Neutrophil (primary cell): ENCODE data around the gene C8G.

Experiments used
- H3K27ac ChIP-seq: fragments of 200-600 bp; sonication (generic); 2 replicates; pipeline ENCODE4 v1.5.1; 2016; ENCODE audit warnings: mild to moderate bottlenecking, moderate library complexity
- H3K27me3 ChIP-seq: fragments of 200-600 bp; sonication (generic); 2 replicates; pipeline ENCODE4 v1.6.0; 2016; ENCODE audit warnings: mild to moderate bottlenecking
- H3K36me3 ChIP-seq: fragments of 200-600 bp; sonication (generic); 2 replicates; pipeline ENCODE4 v1.5.1; 2017
- H3K4me1 ChIP-seq, 2 experiments: fragments of 200-600 bp in 1 of 2; sonication (generic) in 1 of 2; 1 replicate in 1 of 2; 2 replicates in 1 of 2; pipeline versions ENCODE4 v1.5.1 to v1.6.1; 2013 to 2016; ENCODE audit warnings: low read depth in 1 of 2, low read length in 1 of 2, mild to moderate bottlenecking in 1 of 2, moderate library complexity in 1 of 2; ENCODE audit not compliant: control insufficient read depth in 1 of 2, insufficient read depth in 1 of 2
- H3K4me3 ChIP-seq, 2 experiments: fragments of 200-600 bp in 1 of 2; sonication (generic) in 1 of 2; 1 replicate in 1 of 2; 2 replicates in 1 of 2; pipeline ENCODE4 v1.5.1; 2013 to 2016; ENCODE audit warnings: low read depth in 1 of 2, low read length in 1 of 2, mild to moderate bottlenecking in 1 of 2, moderate library complexity in 1 of 2
- H3K9me3 ChIP-seq: fragments of 200-600 bp; sonication (generic); 2 replicates; pipeline ENCODE4 v1.5.1; 2016
- TF ChIP-seq, protein P1 (sequence below): fragments of 200-600 bp; sonication (generic); IDR thresholded peaks from 2 replicates; pipeline ENCODE4 v1.5.1; 2016; ENCODE audit warnings: antibody characterized with exemption

C8G gene

DNA sequence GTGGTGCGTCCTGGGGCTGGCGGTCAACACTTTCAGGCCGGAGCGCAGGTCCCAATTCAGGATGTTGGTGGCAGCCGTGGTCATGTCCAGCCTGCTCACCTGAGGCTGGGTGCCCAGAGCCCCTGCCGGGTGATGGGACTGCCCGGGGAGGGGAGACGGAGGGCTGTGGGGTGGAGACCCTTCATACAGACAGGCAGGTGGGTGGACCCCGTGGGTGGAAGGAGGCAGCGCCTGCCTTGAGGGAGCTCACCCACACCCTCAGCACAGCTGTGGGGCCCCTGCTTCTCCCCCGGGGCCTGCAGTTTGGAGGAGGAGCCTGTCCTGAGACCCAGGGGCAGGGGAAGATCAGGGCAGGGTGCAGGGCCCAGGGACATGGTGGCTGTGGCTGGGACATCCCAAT lies 25.3 kb downstream of the C8G start:
- Histone ChIP-seq H3K27ac (no peak overlapping the region), H3K9me3 (no peaks in the 10 kb centered on the region), H3K4me1 (no peaks in the 10 kb centered on the region), H3K36me3 (no peaks in the 10 kb centered on the region), H3K27me3 (peaks cover 33% of the 10 kb centered on the region), H3K4me3 (no peak overlapping the region)
- TF ChIP-seq, protein P1, sequence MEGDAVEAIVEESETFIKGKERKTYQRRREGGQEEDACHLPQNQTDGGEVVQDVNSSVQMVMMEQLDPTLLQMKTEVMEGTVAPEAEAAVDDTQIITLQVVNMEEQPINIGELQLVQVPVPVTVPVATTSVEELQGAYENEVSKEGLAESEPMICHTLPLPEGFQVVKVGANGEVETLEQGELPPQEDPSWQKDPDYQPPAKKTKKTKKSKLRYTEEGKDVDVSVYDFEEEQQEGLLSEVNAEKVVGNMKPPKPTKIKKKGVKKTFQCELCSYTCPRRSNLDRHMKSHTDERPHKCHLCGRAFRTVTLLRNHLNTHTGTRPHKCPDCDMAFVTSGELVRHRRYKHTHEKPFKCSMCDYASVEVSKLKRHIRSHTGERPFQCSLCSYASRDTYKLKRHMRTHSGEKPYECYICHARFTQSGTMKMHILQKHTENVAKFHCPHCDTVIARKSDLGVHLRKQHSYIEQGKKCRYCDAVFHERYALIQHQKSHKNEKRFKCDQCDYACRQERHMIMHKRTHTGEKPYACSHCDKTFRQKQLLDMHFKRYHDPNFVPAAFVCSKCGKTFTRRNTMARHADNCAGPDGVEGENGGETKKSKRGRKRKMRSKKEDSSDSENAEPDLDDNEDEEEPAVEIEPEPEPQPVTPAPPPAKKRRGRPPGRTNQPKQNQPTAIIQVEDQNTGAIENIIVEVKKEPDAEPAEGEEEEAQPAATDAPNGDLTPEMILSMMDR = no peak

DNA sequence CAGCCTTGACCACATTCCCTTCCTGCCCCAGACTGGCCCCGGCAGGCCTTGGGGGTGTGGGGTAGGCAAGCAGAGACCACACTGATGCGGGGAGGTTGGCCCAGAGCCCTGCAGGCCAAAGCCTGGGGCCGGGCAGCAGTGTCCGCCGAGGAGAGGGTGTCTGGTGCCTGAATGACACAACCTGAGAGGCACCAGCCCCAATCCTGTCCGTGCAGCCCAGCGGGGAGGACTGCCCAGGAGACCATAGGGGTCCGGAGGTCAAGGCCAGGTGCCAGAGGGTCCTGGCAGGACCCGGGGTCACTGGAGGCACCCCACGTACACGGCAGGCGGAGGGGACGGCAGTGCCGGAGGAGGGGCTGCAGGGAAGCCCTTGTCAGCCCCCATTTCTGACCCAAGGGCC lies 26.7 kb downstream of the C8G start:
- H3K9me3 ChIP-seq = no peaks in the 10 kb centered on the region
- H3K4me3 ChIP-seq = no peak overlapping the region
- H3K27ac ChIP-seq = no peak overlapping the region
- peaks cover 37% of the 10 kb centered on the region for H3K27me3 ChIP-seq
- H3K36me3 ChIP-seq = no peaks in the 10 kb centered on the region
- TF ChIP-seq, protein P1 = no peak
- peaks cover 0 to 5% of the 10 kb centered on the region in 2 experiments for H3K4me1 ChIP-seq

DNA sequence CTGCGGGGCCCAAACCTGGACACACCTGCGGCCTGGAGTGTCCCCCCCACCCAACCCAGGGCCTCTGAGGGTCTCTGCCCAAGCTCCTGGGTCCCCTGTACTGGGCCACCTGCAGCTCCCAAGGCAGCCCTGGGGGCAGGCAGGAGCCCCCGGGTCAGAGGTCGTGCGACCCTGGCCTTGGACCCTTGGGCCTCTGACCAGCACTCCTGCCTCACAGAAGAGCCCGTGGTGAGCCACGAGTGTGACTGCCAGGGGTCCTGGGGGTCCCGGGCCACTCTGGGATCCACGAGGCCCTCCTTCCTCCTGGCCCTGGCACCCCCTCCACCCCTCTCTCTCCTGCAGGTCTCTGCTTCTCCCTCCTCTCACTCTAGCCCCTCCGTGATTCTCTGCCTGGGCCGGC lies 27.3 kb downstream of the C8G start:
- Histone ChIP-seq H3K36me3 (no peaks in the 10 kb centered on the region), H3K27ac (no peak overlapping the region), H3K9me3 (no peaks in the 10 kb centered on the region), H3K4me3 (no peak overlapping the region), H3K4me1 (peaks cover 0 to 5% of the 10 kb centered on the region in 2 experiments), H3K27me3 (peaks cover 43% of the 10 kb centered on the region)
- TF ChIP-seq, protein P1 = no peak

DNA sequence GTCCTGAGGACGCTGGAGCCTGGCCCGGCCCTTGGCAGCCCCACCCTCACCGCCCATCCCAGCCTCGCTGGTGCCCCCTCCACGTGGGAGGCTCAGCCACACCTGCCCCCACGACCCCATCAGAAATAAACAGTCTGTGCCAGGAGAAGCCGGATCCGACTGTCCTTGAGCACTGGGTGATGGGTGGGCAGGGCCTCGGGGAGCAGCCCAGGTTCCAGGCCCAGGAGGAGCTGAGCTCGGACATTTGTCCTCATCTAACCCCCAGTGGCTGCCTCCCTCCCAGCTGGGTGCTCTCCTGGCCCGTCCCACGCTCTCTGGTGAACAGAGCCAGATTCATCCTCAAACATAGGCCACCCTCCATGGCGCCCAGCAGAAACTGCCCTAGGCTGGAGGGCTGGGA lies 27.7 kb downstream of the C8G start:
- Histone ChIP-seq H3K27ac (no peak overlapping the region), H3K4me3 (no peak overlapping the region), H3K9me3 (no peaks in the 10 kb centered on the region), H3K36me3 (no peaks in the 10 kb centered on the region), H3K4me1 (peaks cover 0 to 6% of the 10 kb centered on the region in 2 experiments), H3K27me3 (peaks cover 47% of the 10 kb centered on the region)
- TF ChIP-seq, protein P1 = no peak

DNA sequence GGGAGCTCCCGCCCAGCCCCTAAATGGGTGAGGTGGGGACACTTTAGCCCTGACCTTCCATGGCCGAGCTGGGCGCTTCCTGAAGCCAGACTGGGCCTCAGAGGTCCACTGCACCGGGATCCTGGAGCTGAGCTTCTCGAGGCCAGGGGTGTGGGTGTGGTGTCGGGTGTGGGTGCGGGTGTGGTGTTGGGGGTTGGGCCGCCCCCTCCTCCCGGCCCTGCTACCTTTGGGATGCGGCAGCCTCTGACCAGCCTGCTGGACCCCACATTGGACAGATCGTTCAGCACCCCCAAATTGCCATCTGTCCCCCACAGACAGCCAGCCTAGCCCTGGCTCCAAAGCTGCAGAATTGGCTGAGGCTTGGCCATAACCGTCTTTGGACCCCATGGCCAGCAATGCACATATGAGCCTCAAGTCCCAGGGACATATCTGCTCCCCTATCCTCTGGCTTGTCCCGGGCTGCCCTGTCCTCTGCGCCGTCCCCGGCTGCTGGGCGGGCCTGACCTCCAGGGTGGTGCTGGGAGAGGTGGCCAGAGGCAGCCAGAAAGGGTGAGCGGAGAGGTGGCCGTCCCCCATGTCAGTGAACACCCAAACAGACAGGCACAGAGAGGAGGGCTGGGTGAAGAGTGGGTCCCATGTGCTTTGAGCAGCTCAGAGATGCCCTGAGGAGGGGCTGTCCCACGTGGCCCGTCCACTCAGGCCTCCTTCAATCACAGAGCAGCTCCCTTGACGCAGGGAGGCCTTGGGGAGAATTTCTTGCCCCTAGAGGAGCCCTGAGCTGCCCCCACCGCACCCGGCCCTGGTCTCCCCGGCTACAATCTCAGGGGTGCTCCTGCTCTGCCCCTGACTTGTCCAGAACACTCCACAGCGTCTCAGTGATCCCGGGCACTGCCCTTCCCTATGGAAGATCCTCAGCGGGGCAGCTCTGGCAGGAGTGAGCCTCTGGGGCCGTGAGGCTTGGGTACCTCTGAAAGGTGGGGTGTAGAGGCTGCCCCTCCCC lies 28.9 kb downstream of the C8G start:
- Histone ChIP-seq H3K4me3 (no peak overlapping the region), H3K27me3 (peaks cover 58% of the 10 kb centered on the region), H3K27ac (no peak overlapping the region), H3K4me1 (peaks cover 0 to 12% of the 10 kb centered on the region in 2 experiments), H3K36me3 (no peaks in the 10 kb centered on the region), H3K9me3 (no peaks in the 10 kb centered on the region)
- TF ChIP-seq, protein P1 = no peak
